HG03060 (cell line): ENCODE data around the gene TBATA.
"Not testable (repeated sequence)": the region's sequence is repeated elsewhere in the genome, so short reads cannot be mapped to it uniquely, and the experiment has no call there.

Experiments
- ATAC-seq: cut with Tn5 transposase; IDR thresholded peaks from one replicate; pipeline ENCODE4 v1.9.1; 2021; ENCODE audit warnings: low read depth, moderate number of reproducible peaks; ENCODE audit not compliant: unreplicated experiment

TBATA gene

DNA sequence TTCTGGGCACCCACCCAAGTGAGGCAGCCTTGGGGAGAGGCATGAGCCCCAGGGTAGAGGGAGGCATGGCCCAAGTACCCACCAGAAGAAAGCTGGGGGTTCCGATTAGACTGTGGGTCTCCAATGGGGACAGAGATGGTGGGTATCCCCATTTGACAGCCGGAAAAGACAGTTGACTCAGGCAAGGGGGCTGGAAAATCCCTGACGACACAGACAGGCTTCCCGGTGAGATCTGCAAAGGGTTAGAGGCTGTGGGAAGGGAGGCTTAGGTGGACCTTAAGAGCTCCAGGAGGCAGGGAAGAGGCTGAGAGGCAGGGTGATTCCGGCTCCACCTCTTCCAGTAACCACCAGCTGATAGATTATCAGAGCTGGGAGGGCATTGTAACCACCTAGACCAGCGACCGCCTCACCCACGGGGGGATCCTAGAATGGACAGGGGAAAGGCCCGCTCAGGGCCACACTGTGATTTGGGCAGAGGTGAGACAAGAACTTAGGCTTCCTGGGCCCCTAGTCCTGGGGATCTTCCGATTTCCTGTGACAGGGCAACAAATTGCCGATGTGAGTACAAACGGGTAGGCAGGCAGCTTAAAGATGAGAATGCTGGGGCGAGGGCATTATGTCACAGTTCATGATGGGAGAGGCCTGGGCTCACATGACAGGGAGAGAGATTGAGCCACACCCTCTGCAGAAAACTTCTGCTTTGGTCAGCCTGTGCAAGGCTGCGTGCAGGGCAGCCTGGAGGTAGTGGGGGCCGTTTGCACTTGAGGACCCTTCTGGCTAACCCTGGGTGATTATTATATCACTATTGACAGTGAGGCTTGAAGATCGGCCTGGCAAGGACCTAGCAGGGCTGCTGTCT, 5.4 kb downstream of the TBATA start:
- no peak for ATAC-seq

DNA sequence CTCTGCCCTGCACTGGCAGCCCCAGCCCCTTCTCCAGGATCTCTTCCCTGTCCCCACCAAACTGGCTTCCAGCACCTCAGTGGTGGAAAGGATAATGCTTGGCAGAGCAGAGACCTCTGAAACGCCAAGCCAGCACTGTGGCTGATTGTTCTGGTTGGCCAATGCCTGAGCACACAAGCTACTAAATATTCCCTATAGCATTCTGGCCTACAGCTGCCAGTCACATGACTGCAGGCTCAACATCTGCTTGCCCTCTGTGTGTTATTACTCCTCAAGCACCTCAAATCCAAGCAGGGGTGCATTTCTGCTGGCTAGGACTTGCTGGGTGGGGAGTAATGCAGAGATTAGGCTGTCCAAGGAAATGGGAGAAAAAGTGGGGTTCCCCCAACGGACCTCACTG, 6.1 kb downstream of the TBATA start:
- ATAC-seq = no peak

DNA sequence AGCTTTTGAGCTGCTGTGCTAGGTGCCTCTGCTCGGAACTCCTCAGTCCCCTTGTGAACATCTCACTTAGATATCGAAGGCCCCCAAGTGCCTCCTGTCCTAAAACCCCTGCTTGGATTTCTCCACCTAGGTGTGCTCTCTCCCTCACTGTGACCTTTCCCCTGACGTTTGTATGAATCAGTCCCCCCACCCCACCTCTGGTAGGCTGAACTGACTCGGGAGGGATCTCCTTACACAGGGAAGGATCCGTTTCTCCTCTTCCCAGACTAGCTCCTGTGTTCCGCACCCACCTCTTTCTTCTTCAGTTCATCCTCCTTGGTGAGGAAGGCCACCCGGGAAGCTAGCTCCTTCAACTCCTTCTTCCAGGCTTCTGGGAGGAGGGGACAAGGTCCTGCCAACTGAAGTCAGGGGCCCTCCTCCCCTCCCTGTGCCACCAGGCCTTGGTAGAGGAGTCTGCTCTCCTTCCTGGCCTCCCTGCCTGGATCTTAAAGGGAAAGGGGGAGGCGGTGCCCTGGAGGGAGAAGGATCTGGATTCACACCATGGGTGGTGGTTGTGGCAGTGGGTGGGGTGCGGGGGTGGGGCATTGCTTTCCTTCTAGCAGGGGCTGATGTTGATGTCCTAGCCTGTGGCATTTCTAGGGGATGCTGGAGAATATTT, 6.8 kb downstream of the TBATA start:
- no peak for ATAC-seq

DNA sequence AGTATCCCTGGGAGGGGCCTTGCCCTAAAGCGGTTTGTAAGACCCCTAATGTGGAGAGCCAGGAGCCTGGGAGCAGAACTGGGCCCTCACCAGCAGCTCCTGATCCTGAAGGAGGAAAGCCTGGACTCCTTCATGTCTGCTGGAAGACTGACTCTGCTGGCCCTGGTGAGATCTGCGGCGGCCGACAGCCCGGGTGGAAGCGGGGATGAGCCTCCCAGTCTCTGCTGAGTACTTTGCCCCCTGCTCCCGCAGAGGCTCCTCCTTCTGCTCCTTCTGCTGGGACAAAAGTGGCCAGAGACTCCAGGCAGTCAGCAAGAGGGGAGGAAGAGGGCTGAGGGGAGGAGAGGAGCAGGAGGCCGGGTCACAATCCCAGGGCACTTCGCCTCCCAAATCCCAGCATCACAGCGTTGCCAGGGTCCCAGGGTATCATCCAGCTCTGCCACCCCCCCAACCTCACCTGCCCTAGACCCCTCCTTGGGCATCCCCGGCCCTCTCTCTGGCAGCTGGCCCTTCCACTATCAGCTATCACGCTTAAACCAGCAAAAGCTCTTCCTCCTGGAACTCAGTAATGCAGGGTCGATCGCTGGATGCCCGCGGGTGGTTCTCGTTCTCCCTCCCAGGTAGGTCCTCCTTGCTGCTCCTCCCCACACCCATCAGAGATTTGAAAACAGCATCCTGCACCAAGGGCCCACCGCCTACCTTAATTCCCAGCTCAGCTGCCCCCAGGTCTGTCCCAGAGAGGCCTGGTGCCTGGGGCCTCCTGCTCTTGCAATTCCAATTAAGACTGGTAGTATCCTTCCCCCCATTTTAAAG, 7.9 kb downstream of the TBATA start:
- no peak for ATAC-seq

DNA sequence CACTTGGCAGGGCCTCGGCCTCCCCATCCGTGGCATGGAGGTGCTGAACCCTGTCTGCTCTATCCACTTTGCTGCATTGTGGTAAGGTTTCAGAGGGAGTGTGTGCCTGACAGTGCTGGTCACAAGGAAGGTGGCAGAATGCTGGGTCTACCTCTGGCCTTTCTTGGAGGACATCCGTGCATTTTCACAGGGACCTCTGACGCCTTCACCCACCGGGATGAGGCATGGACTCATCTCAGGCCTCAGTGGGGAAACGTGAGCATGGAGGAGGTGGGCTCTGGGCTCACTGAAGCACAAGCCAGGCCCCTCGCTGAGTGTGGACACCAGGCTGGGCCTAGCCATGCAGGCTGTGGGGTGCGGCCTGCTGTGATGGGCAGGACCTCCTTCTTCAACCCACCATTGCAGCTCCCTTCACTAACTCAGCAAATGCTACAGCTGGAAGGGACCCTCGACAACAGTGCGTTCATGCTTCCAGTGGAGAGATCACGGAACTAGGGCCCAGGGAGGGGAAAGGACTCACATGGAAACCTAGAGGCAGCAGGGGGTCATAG, 8.6 kb downstream of the TBATA start:
- ATAC-seq = no peak

DNA sequence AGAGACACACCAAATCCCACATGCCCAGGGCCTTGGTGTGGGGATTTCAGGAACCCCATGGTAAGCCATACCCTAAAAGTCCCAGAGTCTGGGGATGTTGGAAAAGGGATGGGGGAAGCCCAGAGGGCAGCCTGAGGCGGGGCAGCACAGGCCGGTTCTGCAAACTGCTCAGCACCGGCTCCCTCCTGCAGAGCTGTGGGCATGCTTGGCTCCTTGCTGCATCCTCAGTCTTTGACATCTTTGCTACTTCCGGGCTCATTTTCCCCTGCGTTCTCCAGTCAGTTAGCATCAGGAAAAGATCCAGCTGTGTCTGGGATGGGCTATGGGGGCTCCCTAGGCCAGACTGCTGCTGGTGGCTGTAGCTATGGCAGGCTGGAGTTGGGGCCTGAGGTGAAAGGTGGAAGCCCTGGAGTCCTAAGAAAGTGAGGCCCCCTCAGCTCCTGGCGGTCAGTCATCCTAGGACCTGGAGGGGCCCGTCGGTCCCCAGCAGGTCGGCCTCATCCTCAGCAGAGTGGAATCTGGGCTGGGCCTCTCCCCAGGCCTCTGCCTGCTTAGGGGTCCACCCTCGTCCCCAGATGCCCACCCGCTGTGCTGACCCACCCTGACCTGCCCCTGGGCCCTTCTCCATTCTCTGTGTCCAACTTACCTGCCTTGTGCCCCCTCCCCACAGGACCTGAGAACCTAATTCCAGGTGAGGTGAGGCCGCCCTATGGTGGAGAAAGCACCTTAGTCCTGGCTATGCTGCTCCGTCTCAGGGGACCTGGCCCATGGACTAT, 9.3 kb downstream of the TBATA start:
- ATAC-seq = no peak

DNA sequence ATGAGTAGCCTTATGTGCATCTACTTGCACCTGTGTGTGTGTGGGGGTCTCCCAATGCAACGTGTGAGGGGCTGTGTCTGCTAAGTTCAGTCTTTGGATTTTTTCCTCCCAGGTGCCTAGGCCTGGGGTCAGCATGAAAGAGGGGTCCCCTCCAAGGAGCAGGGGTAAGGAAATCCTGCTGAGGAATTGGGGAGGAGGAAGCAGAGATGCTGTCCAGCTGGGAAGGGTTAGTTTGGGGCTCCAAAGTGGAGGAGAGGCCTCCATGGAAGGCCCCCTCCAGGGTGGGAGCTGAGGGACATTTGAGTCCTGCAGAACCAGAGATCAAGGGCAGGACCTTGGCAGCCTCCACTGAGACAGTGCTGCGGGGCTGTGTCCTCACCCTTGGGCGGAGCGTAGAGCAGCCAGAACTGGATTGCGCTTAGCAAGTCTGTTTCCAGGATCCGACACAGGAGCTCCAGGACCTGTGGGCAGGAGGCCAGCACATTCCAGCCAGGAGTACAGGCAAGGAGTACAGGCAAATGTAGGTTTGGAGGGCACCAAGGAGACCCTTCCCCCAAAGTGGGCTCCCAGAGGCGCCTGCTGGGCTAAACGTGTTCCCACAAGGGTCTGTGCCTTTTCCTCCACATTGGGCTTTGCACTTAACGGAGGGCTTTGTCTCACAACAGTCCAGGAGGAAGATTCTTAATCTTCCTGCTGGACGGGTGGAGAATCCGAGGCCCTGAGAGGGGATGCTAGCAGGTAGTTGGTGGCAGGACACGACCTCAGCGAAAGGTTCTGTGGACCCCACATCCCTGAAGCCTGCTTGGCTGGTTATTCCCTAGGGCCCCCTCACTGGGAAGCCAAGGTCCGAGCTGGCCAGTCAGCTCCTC, 10.1 kb downstream of the TBATA start:
- ATAC-seq = no peak

DNA sequence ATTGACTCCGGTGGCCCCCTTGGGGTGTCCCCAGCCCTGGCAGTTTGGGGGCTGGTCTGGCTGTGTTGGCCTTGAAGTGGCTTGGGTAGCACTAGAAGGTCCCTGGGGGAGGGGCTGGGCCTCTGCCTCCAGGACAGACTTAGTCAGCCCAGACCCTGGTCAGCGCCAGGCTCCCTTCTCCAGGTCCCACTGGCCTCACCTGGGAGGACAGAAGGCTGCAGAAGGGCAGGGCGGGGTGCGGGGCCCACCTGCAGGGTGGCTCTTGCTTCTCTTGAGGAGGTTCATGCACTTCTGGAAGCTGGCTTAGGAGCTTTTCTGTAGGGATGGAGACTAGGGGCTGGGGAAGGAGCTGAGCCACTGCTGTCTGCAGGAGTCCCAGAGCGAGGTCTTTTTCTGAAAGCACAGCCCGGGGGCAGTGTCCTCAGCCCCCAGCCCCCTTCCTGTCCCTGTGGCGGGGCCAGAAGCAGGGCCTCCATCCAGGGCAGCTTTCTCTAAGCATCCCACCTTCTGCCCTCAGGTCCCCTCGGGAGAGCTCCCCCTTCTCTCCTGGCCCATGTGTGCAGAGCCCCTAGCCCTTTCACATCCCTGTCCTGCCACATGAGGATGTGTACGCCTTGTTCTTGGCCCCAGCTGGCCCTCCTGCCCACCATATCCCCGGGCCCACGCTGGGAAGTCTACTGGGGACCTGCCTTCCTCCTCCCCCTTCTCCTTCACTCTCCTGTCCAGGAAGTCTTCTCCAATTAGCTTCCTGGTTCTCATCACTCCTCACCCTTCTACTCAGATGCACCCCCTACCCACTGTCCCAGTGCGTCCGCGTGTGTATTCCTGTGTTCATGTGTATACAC, 11.0 kb downstream of the TBATA start:
- no peak for ATAC-seq

DNA sequence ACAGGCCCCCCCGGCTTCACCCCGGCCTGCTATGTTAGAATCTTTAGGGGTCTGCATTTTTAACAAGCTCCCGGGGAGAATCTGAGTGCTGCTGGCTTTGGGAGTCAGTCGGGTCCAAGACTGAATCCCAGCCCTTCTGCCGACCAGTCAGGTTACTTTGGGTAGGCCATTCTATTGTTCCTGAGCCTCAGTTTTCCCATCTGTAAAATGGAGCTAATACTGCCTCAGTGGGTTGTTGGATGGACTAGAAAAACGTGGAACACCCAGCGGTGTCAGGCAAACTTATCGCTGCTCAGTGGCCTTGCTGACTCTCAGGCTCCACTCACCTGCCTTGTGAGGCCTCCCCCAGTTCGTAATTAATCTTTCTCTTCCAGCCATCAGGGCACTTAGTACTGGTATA, 11.7 kb downstream of the TBATA start:
- no peak for ATAC-seq

DNA sequence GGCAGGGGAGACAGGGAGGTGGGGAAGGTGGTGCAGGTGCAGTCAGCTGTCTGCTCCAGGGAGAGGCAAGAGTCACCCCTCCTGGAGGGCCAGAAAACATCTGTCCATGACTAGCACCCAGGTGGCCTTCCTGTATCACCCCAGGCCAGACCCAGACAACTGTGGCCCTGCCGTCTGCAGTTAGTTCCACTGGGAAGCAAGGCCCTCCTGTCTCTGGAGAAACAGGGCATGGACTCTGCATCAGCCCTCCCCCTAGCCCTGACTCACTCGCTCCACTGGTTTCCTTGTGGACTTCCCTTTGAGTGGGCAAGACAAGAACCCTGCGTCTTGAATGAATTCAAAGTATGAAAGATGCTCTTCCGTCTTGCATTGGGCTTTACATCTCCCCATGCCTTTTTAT, 12.6 kb downstream of the TBATA start:
- ATAC-seq = no peak

DNA sequence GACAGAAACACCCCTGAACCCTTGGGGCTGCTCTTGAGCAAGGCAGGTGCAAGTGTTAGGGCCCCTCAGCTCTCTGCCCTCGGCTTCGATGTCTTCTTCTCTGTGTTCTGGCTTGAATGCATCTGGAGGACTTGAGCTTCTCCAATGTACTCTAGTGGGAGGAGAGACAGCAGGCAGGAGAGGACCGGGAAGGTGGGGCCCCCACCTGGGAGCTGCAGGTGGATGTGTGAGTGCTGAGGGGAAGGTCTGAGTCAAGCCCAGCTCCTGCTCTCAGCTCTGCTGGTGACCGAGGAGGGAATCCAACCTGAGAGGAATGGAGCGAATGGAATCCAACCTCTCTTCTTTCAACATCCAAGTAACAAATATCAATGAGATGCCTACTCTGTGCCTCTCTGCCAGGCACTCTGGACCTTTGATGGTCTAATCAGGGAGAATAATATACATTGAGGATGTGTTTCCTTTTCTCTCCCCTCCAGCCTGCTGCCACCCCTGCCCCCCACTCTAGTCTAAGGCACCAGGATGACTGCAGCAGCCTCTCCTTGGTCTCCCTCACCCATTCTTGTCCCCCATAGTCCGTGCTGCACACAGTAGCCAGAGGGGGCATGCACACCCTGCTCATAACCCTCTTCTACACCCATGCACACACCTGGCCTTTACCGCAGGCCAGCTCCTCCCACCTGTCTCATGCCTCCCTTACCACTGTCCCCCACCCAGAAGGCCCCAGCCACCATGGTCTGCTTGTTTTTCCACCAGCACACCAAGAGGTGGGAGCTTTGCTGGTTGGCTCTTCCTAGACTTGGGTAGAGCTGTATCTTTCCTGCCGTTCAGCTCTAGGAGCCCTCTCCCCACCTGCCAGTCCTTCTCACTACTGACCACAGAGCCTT, 13.6 kb downstream of the TBATA start:
- no peak for ATAC-seq

DNA sequence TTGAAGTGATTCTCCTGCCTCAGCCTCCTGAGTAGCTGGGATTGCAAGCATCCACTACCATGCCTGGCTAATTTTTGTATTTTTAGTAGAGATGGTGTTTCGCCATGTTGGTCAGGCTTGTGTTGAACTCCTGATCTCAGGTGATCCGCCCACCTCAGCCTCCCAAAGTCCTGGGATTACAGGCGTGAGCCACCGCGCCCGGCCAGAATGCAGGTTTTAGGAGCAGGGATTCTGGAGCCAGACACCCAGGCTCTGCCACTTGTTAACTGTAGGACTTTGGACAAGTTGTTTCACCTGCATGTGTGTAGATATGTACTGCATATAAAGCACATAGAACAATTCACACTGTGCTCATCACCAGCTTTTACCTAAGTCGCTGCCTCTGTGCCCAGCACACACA, 14.7 kb downstream of the TBATA start:
- ATAC-seq = not testable (repeated sequence)

DNA sequence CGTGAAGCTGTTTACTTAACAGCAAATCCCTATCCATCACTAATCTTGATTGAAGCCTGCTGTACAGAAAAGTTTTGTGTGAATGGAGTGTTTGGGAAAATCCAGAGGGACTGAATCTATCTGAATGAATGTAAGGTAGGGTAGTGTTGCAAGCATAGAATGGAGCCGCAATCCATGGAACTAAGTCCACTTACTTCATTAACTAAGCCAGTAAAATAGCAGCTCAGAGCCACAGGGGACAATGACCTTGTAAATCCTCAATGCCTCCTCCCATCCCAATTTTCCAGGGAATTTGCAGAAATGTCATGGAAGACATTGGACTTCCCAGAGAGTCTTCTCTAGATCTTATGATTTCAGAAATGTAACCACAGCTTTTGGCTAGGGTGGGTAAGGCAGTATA, 15.2 kb downstream of the TBATA start:
- ATAC-seq = no peak

DNA sequence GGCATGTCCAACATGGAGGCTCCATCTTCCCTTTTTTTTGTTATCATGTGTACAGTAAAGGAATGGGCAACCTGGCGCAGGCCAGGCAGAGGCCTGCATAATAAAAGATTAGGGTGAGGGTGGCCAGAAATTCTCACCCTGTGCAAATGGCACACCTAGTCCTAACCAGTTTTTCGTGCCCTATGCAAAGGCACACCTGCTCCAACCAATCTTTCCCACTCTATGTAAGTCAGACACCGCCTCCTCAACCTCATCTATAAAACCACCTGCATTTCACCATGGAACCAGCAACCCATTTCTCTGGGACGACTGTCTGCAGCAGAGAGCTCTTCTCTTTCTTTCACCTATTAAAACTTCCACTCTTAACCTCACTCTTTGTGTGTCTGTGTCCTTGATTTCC, 16.1 kb downstream of the TBATA start:
- ATAC-seq = no peak

DNA sequence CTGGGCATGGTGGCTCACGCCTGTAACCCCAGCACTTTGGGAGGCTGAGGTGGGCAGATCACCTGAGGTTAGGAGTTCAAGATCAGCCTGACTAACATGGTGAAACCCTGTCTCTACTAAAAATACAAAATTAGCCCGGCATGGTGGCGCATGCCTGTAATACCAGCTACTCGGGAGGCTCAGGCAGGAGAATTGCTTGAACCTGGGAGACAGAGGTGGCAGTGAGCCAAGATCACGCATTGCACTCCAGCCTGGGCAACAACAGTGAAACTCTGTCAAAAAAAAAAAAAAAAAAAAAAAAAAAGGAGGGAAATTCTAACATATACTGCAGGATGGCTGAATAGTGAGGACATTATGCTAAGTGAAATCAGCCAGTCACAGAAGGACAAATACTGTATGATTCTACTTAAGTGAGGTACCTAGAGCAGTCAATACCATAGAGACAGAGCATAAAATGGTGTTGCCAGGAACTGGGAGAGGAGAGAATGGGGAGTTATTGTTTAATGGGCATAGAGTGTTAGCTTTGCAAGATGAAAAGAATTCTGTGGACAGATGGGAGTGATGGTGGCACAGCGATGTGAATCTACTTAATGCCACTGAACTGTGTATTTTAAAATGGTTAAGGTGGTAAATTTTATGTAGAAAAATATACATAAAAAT, 17.0 kb downstream of the TBATA start:
- not testable (repeated sequence) for ATAC-seq

DNA sequence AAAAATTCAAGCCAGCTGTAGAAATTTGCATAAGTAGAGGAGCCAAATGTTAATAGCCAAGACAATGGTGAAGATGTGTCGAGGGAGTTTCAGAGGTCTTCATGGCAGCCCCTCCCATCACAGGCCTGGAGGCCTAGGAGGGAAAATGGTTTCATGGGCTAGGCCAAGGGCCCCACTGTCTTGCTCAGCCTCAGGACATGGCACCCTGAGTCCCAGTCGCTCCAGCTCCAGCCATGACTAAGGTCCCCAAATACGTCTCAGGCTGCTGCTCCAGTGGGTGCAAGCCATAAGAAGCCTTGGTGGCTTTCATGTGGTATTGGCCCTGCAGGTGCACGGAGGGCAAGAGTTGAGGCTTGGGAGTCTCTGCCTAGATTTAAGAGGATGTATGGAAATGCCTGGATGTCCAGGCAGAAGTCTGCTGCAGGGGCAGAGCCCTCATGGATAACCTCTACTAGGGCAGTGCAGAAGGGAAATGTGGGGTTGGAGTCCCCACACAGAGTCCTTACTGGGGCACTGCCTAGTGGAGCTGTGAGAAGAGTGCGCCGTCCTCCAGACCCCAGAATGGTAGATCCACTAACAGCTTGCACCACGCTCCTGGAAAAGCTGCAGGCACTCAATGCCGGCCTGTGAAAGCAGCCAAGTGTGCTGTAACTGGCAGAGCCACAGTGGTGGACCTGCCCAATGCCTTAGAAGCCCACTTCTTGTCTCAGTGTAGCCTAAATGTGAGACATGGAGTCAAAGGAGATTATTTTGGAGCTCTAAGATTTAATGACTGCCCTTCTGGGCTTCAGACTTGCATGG, 19.2 kb downstream of the TBATA start:
- no peak for ATAC-seq
